ENCODE data around the gene TRIM2.

- no peak for TF ChIP-seq EP300 (IDR thresholded peaks at IDR 0.05; ENCODE audit: borderline replicate concordance in 1 of 2, low read depth in 1 of 2, low read length in 1 of 2)
- no peak for TF ChIP-seq POLR2AphosphoS5 (IDR thresholded peaks at IDR 0.05; ENCODE audit: low read depth, low read length)
- TF ChIP-seq GABPA (IDR thresholded peaks at IDR 0.05; ENCODE audit: low read depth) = no peak
- TF ChIP-seq RAD21 (IDR thresholded peaks at IDR 0.05; ENCODE audit: low read length) = no peak
- no peak for TF ChIP-seq USF2 (IDR thresholded peaks at IDR 0.05; ENCODE audit: borderline replicate concordance, low read depth, low read length)
- TF ChIP-seq CTCF (IDR thresholded peaks at IDR 0.05) = no peak
- no peak for TF ChIP-seq EZH2phosphoT487 (IDR thresholded peaks at IDR 0.05; ENCODE audit: borderline replicate concordance, low read depth)
- TF ChIP-seq RCOR1 (IDR thresholded peaks at IDR 0.05; ENCODE audit: low read length) = no peak
- no peak for TF ChIP-seq JUND (IDR thresholded peaks at IDR 0.05)
These were observed 39.2 kb downstream of the TRIM2 start for GRCh38 chr4:153243468-153243867.
